ENCODE measurements around the gene PRDM16. TPM values are rescaled to one million over a fixed set of nuclear protein-coding genes. Genes with fewer than 3 reads are reported as not detected.
A peak's percentile ranks its signal among the peaks of the same experiment; 100 is the strongest.

Gene PRDM16
- total and polyA plus RNA-seq, 2 of the 13 experiments (the other 11 are each of a cell fraction or from before 2014, with no cell fraction given): 0.15 to 0.81 TPM

DNA sequence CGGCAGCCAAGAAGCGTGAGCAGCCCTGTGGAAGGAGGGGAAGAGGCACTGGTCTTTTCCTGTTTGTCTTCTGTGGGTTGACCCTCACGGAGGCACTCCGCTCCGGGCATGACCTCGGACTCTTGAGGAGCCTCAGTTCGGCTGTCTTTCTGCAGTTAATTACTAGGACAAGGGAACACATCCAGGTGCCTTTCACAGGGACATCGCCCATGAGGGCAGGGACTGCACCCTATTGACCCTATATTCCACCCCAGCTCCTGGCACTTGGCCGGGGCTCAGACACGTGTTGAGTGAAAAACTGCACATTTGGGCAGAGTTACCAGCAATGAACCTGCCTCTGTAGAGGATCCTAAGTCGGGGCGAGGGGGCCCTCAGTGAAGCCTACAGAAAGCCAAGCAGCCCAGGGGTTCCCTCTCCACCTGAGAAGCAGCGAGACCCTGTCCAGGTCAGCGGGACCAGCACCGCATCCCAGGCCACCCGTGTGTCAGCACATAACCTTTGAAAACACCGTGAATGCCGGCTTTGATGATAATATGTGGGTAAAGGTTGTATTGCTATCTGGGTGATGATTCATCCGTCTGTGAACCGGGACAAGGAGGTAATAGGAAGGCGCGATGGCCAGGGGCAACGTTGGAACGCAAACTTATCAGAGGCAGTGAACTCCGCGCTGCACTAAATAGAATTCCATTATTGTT, 224.0 kb downstream of the PRDM16 start (continued):
- TF ChIP-seq, protein P1, sequence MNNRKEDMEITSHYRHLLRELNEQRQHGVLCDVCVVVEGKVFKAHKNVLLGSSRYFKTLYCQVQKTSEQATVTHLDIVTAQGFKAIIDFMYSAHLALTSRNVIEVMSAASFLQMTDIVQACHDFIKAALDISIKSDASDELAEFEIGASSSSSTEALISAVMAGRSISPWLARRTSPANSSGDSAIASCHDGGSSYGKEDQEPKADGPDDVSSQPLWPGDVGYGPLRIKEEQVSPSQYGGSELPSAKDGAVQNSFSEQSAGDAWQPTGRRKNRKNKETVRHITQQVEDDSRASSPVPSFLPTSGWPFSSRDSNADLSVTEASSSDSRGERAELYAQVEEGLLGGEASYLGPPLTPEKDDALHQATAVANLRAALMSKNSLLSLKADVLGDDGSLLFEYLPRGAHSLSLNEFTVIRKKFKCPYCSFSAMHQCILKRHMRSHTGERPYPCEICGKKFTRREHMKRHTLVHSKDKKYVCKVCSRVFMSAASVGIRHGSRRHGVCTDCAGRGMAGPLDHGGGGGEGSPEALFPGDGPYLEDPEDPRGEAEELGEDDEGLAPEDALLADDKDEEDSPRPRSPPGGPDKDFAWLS (CRISPR knock-in tag; IDR thresholded peaks at IDR 0.05; ENCODE audit: borderline replicate concordance): no peak
- TF ChIP-seq, protein P2, sequence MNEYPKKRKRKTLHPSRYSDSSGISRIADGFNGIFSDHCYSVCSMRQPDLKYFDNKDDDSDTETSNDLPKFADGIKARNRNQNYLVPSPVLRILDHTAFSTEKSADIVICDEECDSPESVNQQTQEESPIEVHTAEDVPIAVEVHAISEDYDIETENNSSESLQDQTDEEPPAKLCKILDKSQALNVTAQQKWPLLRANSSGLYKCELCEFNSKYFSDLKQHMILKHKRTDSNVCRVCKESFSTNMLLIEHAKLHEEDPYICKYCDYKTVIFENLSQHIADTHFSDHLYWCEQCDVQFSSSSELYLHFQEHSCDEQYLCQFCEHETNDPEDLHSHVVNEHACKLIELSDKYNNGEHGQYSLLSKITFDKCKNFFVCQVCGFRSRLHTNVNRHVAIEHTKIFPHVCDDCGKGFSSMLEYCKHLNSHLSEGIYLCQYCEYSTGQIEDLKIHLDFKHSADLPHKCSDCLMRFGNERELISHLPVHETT (CRISPR knock-in tag; conservative IDR thresholded peaks at IDR 0.05): no peak
- TF ChIP-seq REPIN1 (CRISPR knock-in tag; IDR thresholded peaks at IDR 0.05; ENCODE audit: borderline replicate concordance, low read depth) (no peak), NRL (CRISPR knock-in tag; IDR thresholded peaks at IDR 0.05; ENCODE audit: borderline replicate concordance) (no peak), SOX6 (IDR thresholded peaks at IDR 0.05) (no peak), SOX6 (CRISPR knock-in tag; IDR thresholded peaks at IDR 0.05) (peak; percentile 61), NFE2L2 (IDR thresholded peaks at IDR 0.05; ENCODE audit: low read length) (no peak), ZBTB3 (CRISPR knock-in tag; IDR thresholded peaks at IDR 0.05; ENCODE audit: borderline replicate concordance, low read depth) (0 out of 2 replicates have a peak, but pooled peaks have one; percentile 23), ETV6 (CRISPR knock-in tag; conservative IDR thresholded peaks at IDR 0.05) (no peak), SMYD3 (CRISPR knock-in tag; IDR thresholded peaks at IDR 0.05) (no peak), ZNF891 (CRISPR knock-in tag; IDR thresholded peaks at IDR 0.05) (no peak), ZMAT5 (CRISPR knock-in tag; IDR thresholded peaks at IDR 0.05; ENCODE audit: borderline replicate concordance, low read depth) (no peak), NR1H2 (CRISPR knock-in tag; IDR thresholded peaks at IDR 0.05; ENCODE audit: borderline replicate concordance, low read depth) (no peak), SIN3B (IDR thresholded peaks at IDR 0.05; ENCODE audit: low read length) (no peak), ZMAT3 (CRISPR knock-in tag; conservative IDR thresholded peaks at IDR 0.05) (no peak), MIER3 (CRISPR knock-in tag; IDR thresholded peaks at IDR 0.05; ENCODE audit: borderline replicate concordance) (0 out of 2 replicates have a peak, but pooled peaks have one; percentile 19), MXD3 (CRISPR knock-in tag; IDR thresholded peaks at IDR 0.05) (no peak), SALL2 (CRISPR knock-in tag; IDR thresholded peaks at IDR 0.05) (no peak), ZNF678 (CRISPR knock-in tag; IDR thresholded peaks at IDR 0.05) (no peak), ZSCAN9 (CRISPR knock-in tag; IDR thresholded peaks at IDR 0.05; ENCODE audit: borderline replicate concordance) (no peak), AHDC1 (CRISPR knock-in tag; IDR thresholded peaks at IDR 0.05; ENCODE audit: borderline replicate concordance) (peak; percentile 80; the same call in 1 of the 2 replicates)
